PC-3 (cell line): Measurements from ENCODE around the gene TIAM2.

Source experiments
- EZH2 ChIP-seq: fragments of 300-600 bp; sonication (generic); IDR thresholded peaks from one replicate; pipeline ENCODE4 v1.6.1; 2017; ENCODE audit warnings: antibody characterized with exemption, mild to moderate bottlenecking, low read length; ENCODE audit not compliant: unreplicated experiment
- EZH2phosphoT487 ChIP-seq: fragments of 300-600 bp; sonication (generic); IDR thresholded peaks from 2 replicates; pipeline ENCODE4 v1.6.1; 2018; ENCODE audit warnings: mild to moderate bottlenecking, antibody characterized with exemption, low read length, borderline replicate concordance
- TF ChIP-seq, protein P1 (sequence below): fragments of 300-600 bp; sonication (generic); conservative IDR thresholded peaks from 2 replicates; pipeline ENCODE4 v1.5.1; 2017; ENCODE audit warnings: antibody characterized with exemption, low read depth, mild to moderate bottlenecking, low read length

DNA sequence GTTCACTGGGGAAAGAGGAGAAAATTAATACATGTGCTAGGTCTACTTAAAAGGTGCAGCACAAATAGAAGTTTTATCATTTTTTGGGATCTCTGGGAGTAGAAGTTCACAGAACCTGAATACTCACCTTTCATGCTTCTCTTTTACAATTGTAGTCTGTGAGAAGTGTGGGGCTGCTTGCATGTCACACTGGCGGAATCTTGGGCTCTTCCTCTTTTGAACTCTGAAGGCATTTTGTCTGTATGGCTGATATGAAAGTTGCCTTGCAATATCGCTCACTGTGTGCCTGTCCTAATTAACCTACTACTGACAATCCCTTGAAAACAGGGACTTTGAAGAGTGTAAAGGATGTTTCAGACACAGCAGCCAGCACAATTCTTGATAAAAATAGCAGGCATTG, 202.8 kb downstream of the TIAM2 start:
- TF ChIP-seq, protein P1, sequence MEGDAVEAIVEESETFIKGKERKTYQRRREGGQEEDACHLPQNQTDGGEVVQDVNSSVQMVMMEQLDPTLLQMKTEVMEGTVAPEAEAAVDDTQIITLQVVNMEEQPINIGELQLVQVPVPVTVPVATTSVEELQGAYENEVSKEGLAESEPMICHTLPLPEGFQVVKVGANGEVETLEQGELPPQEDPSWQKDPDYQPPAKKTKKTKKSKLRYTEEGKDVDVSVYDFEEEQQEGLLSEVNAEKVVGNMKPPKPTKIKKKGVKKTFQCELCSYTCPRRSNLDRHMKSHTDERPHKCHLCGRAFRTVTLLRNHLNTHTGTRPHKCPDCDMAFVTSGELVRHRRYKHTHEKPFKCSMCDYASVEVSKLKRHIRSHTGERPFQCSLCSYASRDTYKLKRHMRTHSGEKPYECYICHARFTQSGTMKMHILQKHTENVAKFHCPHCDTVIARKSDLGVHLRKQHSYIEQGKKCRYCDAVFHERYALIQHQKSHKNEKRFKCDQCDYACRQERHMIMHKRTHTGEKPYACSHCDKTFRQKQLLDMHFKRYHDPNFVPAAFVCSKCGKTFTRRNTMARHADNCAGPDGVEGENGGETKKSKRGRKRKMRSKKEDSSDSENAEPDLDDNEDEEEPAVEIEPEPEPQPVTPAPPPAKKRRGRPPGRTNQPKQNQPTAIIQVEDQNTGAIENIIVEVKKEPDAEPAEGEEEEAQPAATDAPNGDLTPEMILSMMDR = no peak
- no peak for TF ChIP-seq EZH2phosphoT487
- no peak for TF ChIP-seq EZH2
